NB4 (cell line): Measurements from ENCODE around the gene SASH1.

Source experiments
- MYC ChIP-seq: IDR thresholded peaks from 2 replicates; pipeline ENCODE4 v1.6.1; 2011; ENCODE audit warnings: low read depth, low read length
- POLR2A ChIP-seq: IDR thresholded peaks from 2 replicates; pipeline ENCODE4 v1.6.1; 2011; ENCODE audit warnings: mild to moderate bottlenecking; ENCODE audit not compliant: insufficient read length; ENCODE audit errors: extremely low read depth
- TF ChIP-seq, protein P1 (sequence below): IDR thresholded peaks from one replicate; pipeline ENCODE4 v1.5.1; 2012; ENCODE audit warnings: low read depth, low read length
- TF ChIP-seq, protein P2 (sequence below): IDR thresholded peaks from 2 replicates; pipeline ENCODE4 v1.6.1; 2011; ENCODE audit warnings: low read depth, low read length

DNA sequence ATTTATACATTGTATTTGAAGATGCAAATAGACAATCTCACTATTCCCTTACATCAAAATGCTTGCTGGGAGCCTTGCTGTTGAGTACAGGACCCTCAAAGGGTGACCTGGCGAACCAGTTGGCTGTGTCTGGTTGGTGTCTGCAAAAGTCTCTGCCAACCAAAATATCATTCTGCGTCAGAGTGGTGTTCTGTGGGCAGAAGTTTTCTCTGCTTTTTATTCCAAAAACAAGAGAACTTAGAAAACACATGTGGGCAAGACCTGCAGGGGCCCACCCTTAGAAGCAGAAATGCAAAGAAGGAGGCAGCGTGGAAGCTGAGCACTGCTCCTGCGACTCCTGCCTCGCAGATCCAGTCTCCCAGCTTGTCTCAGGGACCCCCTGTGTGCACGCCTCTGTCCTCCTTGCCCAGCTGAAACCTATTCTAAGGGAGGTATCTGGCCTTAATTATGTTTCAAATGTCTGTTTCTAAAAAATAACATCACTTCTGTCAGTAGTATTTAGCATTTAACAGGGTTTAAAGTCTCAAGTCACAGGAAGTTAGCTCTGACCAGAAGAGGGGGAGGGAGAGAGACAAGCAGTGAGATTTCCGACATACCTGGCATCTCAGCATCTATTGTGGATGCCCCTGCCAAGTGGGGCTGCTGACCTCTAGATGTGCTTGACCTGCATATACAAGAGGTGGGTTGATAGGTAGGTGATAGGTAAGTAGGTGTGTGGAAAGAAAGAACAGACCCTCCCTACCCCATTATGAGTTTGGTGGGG is 101.3 kb downstream of the SASH1 start:
- TF ChIP-seq, protein P1, sequence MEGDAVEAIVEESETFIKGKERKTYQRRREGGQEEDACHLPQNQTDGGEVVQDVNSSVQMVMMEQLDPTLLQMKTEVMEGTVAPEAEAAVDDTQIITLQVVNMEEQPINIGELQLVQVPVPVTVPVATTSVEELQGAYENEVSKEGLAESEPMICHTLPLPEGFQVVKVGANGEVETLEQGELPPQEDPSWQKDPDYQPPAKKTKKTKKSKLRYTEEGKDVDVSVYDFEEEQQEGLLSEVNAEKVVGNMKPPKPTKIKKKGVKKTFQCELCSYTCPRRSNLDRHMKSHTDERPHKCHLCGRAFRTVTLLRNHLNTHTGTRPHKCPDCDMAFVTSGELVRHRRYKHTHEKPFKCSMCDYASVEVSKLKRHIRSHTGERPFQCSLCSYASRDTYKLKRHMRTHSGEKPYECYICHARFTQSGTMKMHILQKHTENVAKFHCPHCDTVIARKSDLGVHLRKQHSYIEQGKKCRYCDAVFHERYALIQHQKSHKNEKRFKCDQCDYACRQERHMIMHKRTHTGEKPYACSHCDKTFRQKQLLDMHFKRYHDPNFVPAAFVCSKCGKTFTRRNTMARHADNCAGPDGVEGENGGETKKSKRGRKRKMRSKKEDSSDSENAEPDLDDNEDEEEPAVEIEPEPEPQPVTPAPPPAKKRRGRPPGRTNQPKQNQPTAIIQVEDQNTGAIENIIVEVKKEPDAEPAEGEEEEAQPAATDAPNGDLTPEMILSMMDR: no peak
- TF ChIP-seq POLR2A: no peak
- TF ChIP-seq, protein P2, sequence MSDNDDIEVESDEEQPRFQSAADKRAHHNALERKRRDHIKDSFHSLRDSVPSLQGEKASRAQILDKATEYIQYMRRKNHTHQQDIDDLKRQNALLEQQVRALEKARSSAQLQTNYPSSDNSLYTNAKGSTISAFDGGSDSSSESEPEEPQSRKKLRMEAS: no peak
- TF ChIP-seq MYC: no peak
